Activated CD4-positive, alpha-beta T cell treated with anti-CD3 and anti-CD28 coated beads, Interleukin-2, amount 50 U/mL, for 24 hours (primary cell): ENCODE results near the gene OR6Y1.

Experiments
- DNase-seq, 2 donors: peaks; one replicate each; pipeline ENCODE4 v3.0.0-alpha.2; 2020; ENCODE audit warnings: low read depth in 1 of 2, low spot score in 1 of 2

The OR6Y1 gene

GRCh38 chr1:158507511-158507910 is 46.7 kb downstream of the OR6Y1 start:
- no peak for DNase-seq

DNA sequence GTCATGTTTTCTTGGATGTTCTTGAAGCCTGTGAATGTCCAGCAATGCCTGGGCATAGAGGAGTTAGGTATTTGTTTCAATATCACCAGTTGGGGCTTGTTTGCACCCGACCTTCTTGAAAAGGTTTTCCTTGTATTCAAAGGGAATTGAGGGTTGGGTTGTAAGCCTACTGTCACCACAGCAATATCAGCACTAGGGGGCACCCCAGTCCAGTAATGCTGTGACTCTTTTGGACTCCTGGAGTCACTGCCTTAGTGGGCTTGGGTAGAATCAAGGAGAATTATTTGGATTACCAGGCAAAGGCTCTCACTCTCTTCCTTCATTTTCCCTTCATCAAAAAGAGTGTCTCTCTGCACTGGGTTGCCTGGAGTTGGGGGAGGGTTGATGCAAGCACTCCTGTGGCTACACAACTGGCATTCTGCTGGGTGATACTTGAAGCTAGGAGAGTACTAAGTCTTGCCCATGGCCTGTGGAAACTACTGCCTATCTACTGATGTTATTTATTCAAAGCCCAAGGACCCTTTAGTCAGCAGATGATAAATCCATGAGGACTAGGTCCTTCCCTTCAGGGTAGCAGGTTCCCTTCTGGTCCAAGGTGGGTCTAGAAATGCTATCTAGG is 47.7 kb downstream of the OR6Y1 start:
- peak; percentile 6 to 10 for DNase-seq

DNA sequence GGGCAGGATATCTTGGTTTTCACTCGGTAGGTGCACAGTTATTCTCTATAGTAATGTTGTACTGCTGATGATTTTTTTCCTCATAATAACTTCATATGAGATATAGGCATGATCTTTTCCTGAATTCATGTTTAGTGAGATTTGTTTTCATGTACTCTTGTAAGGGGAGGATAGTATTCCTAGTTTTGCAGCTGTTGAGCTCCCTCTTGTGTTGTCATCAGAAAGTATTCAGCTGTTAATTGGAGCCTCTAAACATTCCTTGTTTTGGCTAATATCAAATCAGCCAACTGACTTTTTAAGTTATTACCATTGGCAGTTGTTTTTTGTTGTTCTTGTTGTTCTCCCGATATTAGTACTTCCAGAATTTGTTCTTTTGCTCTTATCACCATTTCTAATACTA is 57.8 kb downstream of the OR6Y1 start:
- no peak for DNase-seq

- no peak for DNase-seq
Measured at GRCh38 chr1:158494796-158495195, 59.4 kb downstream of the OR6Y1 start.
